H9 (cell line): ENCODE data around the gene OR1S2. TPM values are rescaled to one million over a fixed set of nuclear protein-coding genes. Genes with fewer than 3 reads are reported as not detected.

ENCODE experiments used
- DNase-seq: peaks from one replicate; pipeline ENCODE4 v3.0.0-alpha.2; 2017
- H2AFZ ChIP-seq: one replicate; pipeline ENCODE4 v1.6.1; 2013; ENCODE audit warnings: mild to moderate bottlenecking, low read length, control low read depth, moderate library complexity
- H2AK5ac ChIP-seq: 2 replicates; pipeline ENCODE4 v1.6.1; 2013; ENCODE audit warnings: low read length, control low read depth, mixed read lengths; ENCODE audit not compliant: insufficient read length
- H2BK120ac ChIP-seq: one replicate; pipeline ENCODE4 v1.6.1; 2013; ENCODE audit warnings: low read depth, mild to moderate bottlenecking, low read length, control low read depth, inconsistent platforms; ENCODE audit not compliant: poor library complexity, severe bottlenecking
- H2BK12ac ChIP-seq: 2 replicates; pipeline ENCODE4 v1.6.1; 2013; ENCODE audit warnings: low read length, control low read depth, mixed read lengths, low read depth; ENCODE audit not compliant: insufficient read length
- H2BK15ac ChIP-seq: 2 replicates; pipeline ENCODE4 v1.6.1; 2013; ENCODE audit warnings: low read depth, low read length, control low read depth
- H2BK20ac ChIP-seq: one replicate; pipeline ENCODE4 v1.6.1; 2013; ENCODE audit warnings: low read depth, mild to moderate bottlenecking, low read length, control low read depth, inconsistent platforms; ENCODE audit not compliant: poor library complexity, severe bottlenecking
- H2BK5ac ChIP-seq: 2 replicates; pipeline ENCODE4 v1.6.1; 2013; ENCODE audit warnings: low read length, control low read depth, mixed read lengths; ENCODE audit not compliant: insufficient read length
- H3K14ac ChIP-seq: 2 replicates; pipeline ENCODE4 v1.6.1; 2013; ENCODE audit warnings: low read length, control low read depth; ENCODE audit not compliant: insufficient read depth
- H3K18ac ChIP-seq: 2 replicates; pipeline ENCODE4 v1.6.1; 2013; ENCODE audit warnings: low read depth, mild to moderate bottlenecking, mixed read lengths, low read length, control low read depth; ENCODE audit not compliant: insufficient read length
- H3K23ac ChIP-seq: 2 replicates; pipeline ENCODE4 v1.6.1; 2013; ENCODE audit warnings: low read length, control low read depth, mixed read lengths, low read depth; ENCODE audit not compliant: insufficient read length
- H3K23me2 ChIP-seq: 2 replicates; pipeline ENCODE4 v1.6.1; 2013; ENCODE audit warnings: low read depth, mild to moderate bottlenecking, mixed read lengths, low read length, control low read depth; ENCODE audit not compliant: insufficient read length, poor library complexity, severe bottlenecking
- H3K27ac ChIP-seq: 2 replicates; pipeline ENCODE4 v1.5.1; 2013; ENCODE audit warnings: low read length, control low read depth, mixed read lengths, low read depth; ENCODE audit not compliant: insufficient read length
- H3K27me3 ChIP-seq: 2 replicates; pipeline ENCODE4 v1.6.1; 2013; ENCODE audit warnings: low read length, control low read depth, inconsistent platforms; ENCODE audit not compliant: insufficient read depth
- H3K4ac ChIP-seq: 2 replicates; pipeline ENCODE4 v1.6.1; 2013; ENCODE audit warnings: low read depth, mild to moderate bottlenecking, control low read depth, inconsistent platforms, low read length, moderate library complexity
- H3K4me1 ChIP-seq: 2 replicates; pipeline ENCODE4 v1.6.1; 2013; ENCODE audit warnings: low read length, control low read depth, inconsistent platforms; ENCODE audit not compliant: insufficient read depth
- H3K4me2 ChIP-seq: 2 replicates; pipeline ENCODE4 v1.6.1; 2013; ENCODE audit warnings: low read length, control low read depth, mixed read lengths; ENCODE audit not compliant: insufficient read length, insufficient read depth
- H3K56ac ChIP-seq: 2 replicates; pipeline ENCODE4 v1.6.1; 2013; ENCODE audit warnings: low read depth, mild to moderate bottlenecking, mixed read lengths, low read length, control low read depth; ENCODE audit not compliant: insufficient read length
- H3K79me1 ChIP-seq: 2 replicates; pipeline ENCODE4 v1.6.1; 2013; ENCODE audit warnings: low read depth, mild to moderate bottlenecking, moderate library complexity, low read length, control low read depth, inconsistent platforms; ENCODE audit not compliant: insufficient read depth, poor library complexity, severe bottlenecking
- H3K79me2 ChIP-seq: 2 replicates; pipeline ENCODE4 v1.6.1; 2013; ENCODE audit warnings: low read length, control low read depth, inconsistent platforms; ENCODE audit not compliant: insufficient read depth
- H3K9ac ChIP-seq: 2 replicates; pipeline ENCODE4 v1.6.1; 2013; ENCODE audit warnings: low read length, control low read depth, mixed read lengths; ENCODE audit not compliant: insufficient read length; ENCODE audit errors: extremely low read depth
- H3K9me3 ChIP-seq: one replicate; pipeline ENCODE4 v1.6.1; 2013; ENCODE audit warnings: low read depth, low read length, inconsistent platforms; ENCODE audit not compliant: control insufficient read depth
- H3T11ph ChIP-seq: one replicate; pipeline ENCODE4 v1.6.1; 2013; ENCODE audit warnings: mild to moderate bottlenecking, low read length, control low read depth, inconsistent platforms
- H4K20me1 ChIP-seq: one replicate; pipeline ENCODE4 v1.6.1; 2013; ENCODE audit not compliant: control insufficient read depth, insufficient read length, insufficient read depth
- H4K5ac ChIP-seq: 2 replicates; pipeline ENCODE4 v1.6.1; 2013; ENCODE audit warnings: low read depth, mild to moderate bottlenecking, mixed read lengths, low read length, control low read depth; ENCODE audit not compliant: insufficient read length
- H4K8ac ChIP-seq: replicated peaks from 2 replicates; pipeline ENCODE4 v1.6.1; 2013; ENCODE audit warnings: low read length, control low read depth, mixed read lengths, low read depth; ENCODE audit not compliant: insufficient read length
- H4K91ac ChIP-seq: 2 replicates; pipeline ENCODE4 v1.6.1; 2013; ENCODE audit warnings: low read depth, mild to moderate bottlenecking, moderate library complexity, mixed read lengths, low read length, control low read depth; ENCODE audit not compliant: insufficient read length
- H3K27ac Mint-ChIP-seq, 3 experiments: 2 replicates in 2 of 3; 3 replicates in 1 of 3; pipeline ENCODE4 v1.8.0; 2020 to 2021; ENCODE audit warnings: mixed read lengths in 3 of 3, mild to moderate bottlenecking in 1 of 3, moderate library complexity in 1 of 3
- H3K27me3 Mint-ChIP-seq: 2 replicates; pipeline ENCODE4 v1.8.0; 2021; ENCODE audit warnings: low read depth, mild to moderate bottlenecking, moderate library complexity, mixed read lengths
- H3K36me3 Mint-ChIP-seq, 3 experiments: 2 replicates in 2 of 3; 3 replicates in 1 of 3; pipeline ENCODE4 v1.8.0; 2020 to 2021; ENCODE audit warnings: low read depth in 3 of 3, mixed read lengths in 3 of 3; ENCODE audit not compliant: insufficient read depth in 1 of 3
- H3K4me1 Mint-ChIP-seq, 2 experiments: 2 replicates each; pipeline ENCODE4 v1.8.0; 2020; ENCODE audit warnings: mixed read lengths in 2 of 2
- H3K4me3 Mint-ChIP-seq, 2 experiments: 2 replicates in 1 of 2; 3 replicates in 1 of 2; pipeline ENCODE4 v1.8.0; 2020 to 2021; ENCODE audit warnings: mild to moderate bottlenecking in 2 of 2, mixed read lengths in 2 of 2, moderate library complexity in 1 of 2
- H3K9me3 Mint-ChIP-seq, 2 experiments: 2 replicates in 1 of 2; 3 replicates in 1 of 2; pipeline ENCODE4 v1.8.0; 2020; ENCODE audit warnings: mild to moderate bottlenecking in 2 of 2, mixed read lengths in 2 of 2, moderate library complexity in 1 of 2
- total RNA-seq: library from RNA; stranded (reverse); gene quantifications from 2 replicates; pipeline ENCODE4 v1.2.1, GENCODE V29; 2021
- TF ChIP-seq, protein P1 (sequence below): fragments of 200-600 bp; sonication (generic); conservative IDR thresholded peaks from 3 replicates; pipeline ENCODE4 v1.8.0; 2021; ENCODE audit warnings: antibody characterized with exemption, mild to moderate bottlenecking

Gene OR1S2
- total RNA-seq, 1 experiment from 2014 or later = not detected

DNA sequence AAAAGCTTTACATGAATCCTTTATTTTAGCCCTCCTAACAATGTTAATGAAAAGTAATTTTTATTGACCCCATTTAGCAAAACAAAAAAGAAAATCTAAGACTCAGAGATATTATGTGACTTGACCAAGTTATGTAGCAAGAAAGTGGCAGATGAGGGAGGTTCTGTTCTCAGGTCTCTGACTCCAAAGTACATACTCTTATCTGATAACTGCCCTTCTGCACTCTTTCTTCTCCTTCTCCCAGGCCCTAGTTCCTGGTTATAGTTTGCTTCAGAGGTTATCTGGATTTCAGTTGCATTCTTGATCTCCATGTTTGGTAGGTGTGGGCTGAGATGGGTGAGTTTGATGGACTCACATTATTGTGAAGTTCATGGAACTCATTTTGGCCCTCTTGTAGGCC is 10.6 kb downstream of the OR1S2 start:
- no peak overlapping the region for H3K18ac ChIP-seq
- Mint-ChIP-seq H3K27ac (no peak overlapping the region), H3K4me1 (no peaks in the 10 kb centered on the region), H3K27me3 (peaks cover 2% of the 10 kb centered on the region; the same call in 1 of the 2 replicates), H3K36me3 (peaks cover 0 to 5% (median 0%) of the 10 kb centered on the region in 3 experiments; a peak in 1 of 7 replicates), H3K4me3 (no peak overlapping the region), H3K9me3 (peaks cover 16 to 23% of the 10 kb centered on the region in 2 experiments; a peak in 3 of 5 replicates)
- no peak overlapping the region for H4K5ac ChIP-seq
- no peaks in the 10 kb centered on the region for H4K20me1 ChIP-seq
- no peak overlapping the region for H3K23ac ChIP-seq
- no peak overlapping the region for H3T11ph ChIP-seq
- H3K79me2 ChIP-seq = no peaks in the 10 kb centered on the region
- TF ChIP-seq, protein P1, sequence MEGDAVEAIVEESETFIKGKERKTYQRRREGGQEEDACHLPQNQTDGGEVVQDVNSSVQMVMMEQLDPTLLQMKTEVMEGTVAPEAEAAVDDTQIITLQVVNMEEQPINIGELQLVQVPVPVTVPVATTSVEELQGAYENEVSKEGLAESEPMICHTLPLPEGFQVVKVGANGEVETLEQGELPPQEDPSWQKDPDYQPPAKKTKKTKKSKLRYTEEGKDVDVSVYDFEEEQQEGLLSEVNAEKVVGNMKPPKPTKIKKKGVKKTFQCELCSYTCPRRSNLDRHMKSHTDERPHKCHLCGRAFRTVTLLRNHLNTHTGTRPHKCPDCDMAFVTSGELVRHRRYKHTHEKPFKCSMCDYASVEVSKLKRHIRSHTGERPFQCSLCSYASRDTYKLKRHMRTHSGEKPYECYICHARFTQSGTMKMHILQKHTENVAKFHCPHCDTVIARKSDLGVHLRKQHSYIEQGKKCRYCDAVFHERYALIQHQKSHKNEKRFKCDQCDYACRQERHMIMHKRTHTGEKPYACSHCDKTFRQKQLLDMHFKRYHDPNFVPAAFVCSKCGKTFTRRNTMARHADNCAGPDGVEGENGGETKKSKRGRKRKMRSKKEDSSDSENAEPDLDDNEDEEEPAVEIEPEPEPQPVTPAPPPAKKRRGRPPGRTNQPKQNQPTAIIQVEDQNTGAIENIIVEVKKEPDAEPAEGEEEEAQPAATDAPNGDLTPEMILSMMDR = no peak
- H2BK120ac ChIP-seq = no peak overlapping the region
- no peaks in the 10 kb centered on the region for H3K4me1 ChIP-seq
- no peak overlapping the region for H3K4me2 ChIP-seq
- no peak overlapping the region for H3K27ac ChIP-seq
- no peak overlapping the region for H3K9ac ChIP-seq
- no peak overlapping the region for H2BK12ac ChIP-seq
- H4K91ac ChIP-seq = no peak overlapping the region
- H4K8ac ChIP-seq = no peak overlapping the region
- no peak overlapping the region for H2BK20ac ChIP-seq
- no peaks in the 10 kb centered on the region for H3K9me3 ChIP-seq
- H3K27me3 ChIP-seq = no peaks in the 10 kb centered on the region
- no peak overlapping the region for H2BK5ac ChIP-seq
- H3K4ac ChIP-seq = no peak overlapping the region
- H3K79me1 ChIP-seq = no peaks in the 10 kb centered on the region
- DNase-seq = no peak
- H2AK5ac ChIP-seq = no peak overlapping the region
- no peak overlapping the region for H2BK15ac ChIP-seq
- no peak overlapping the region for H2AFZ ChIP-seq
- H3K56ac ChIP-seq = no peak overlapping the region
- no peaks in the 10 kb centered on the region for H3K23me2 ChIP-seq
- H3K14ac ChIP-seq = no peak overlapping the region
